Erythroblast (primary cell): ENCODE results near the gene SNX14.

ENCODE experiments used
- GATA1 ChIP-seq: IDR thresholded peaks from 2 replicates; pipeline ENCODE4 v1.6.1; 2011; ENCODE audit warnings: low read depth, mild to moderate bottlenecking, control low read depth, low read length, moderate library complexity
- POLR2A ChIP-seq: IDR thresholded peaks from 2 replicates; pipeline ENCODE4 v1.6.1; 2011; ENCODE audit warnings: mild to moderate bottlenecking, low read length

- TF ChIP-seq POLR2A (no peak), GATA1 (no peak)
Observed at GRCh38 chr6:85552652-85553051, 41.0 kb downstream of the SNX14 start.
